Skeletal muscle satellite cell (primary cell): Measurements from ENCODE around the gene NCDN.

ENCODE experiments used
- H3K27me3 ChIP-seq: 2 replicates; pipeline ENCODE4 v1.7.0; 2013; ENCODE audit warnings: low read length; ENCODE audit not compliant: control insufficient read depth, insufficient read depth
- H3K36me3 ChIP-seq: 2 replicates; pipeline ENCODE4 v1.7.0; 2013; ENCODE audit warnings: mild to moderate bottlenecking, control low read depth, low read length; ENCODE audit not compliant: insufficient read depth
- H3K4me1 ChIP-seq: 2 replicates; pipeline ENCODE4 v1.7.0; 2013; ENCODE audit warnings: low read length; ENCODE audit not compliant: control insufficient read depth, insufficient read depth
- H3K4me2 ChIP-seq: 2 replicates; pipeline ENCODE4 v1.7.0; 2013; ENCODE audit warnings: mild to moderate bottlenecking, low read length
- H3K4me3 ChIP-seq: 2 replicates; pipeline ENCODE4 v1.7.0; 2013; ENCODE audit warnings: low read length
- H3K9ac ChIP-seq: 2 replicates; pipeline ENCODE4 v1.7.0; 2013; ENCODE audit warnings: mild to moderate bottlenecking, low read depth, low read length, moderate library complexity
- H3K9me3 ChIP-seq: replicated peaks from 2 replicates; pipeline ENCODE4 v1.7.0; 2013; ENCODE audit warnings: mild to moderate bottlenecking, control low read depth, low read length

The NCDN gene

DNA sequence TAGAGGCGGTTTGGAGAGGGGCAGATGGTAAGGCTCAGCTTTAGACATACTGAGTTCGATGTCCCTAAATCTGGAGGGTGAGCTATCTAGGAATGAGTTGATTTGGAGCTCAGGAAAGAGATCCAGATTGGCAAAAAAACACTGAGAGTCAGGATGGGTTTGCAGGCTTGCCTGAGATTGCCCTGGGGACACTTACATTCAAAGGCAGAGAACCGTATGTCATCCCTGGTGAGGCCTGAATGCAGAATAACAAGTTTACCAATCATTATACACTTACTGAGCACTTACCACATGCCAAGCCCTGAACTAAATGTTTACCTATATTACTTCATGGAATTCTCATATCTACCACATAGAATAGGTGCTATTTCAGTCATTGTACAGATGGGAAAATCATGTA is 43.0 kb downstream of the NCDN start:
- Histone ChIP-seq H3K4me2 (no peak overlapping the region), H3K9ac (no peak overlapping the region), H3K4me3 (no peak overlapping the region), H3K9me3 (no peaks in the 10 kb centered on the region), H3K4me1 (peaks cover 7% of the 10 kb centered on the region), H3K27me3 (no peaks in the 10 kb centered on the region), H3K36me3 (peaks cover 65% of the 10 kb centered on the region)

DNA sequence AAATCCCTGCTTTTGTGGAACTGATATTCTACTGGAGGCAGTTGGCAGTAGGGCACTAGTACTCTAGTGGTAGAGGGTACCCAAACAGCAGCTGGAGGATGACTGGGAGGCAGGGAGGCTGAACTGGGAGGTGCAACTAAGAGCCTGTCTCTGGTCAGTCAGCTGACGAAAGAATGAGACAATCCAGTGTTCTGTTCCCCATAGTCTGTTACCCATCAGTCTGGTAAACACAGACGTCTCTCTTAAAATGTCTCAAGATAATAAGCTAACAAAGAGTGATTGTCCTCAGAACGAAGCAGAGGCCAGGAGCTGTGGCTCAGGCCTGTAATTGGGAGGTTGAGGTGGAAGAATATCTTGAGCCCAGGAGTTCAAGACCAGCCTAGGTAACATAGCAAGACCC is 45.9 kb downstream of the NCDN start:
- Histone ChIP-seq H3K36me3 (peaks cover 59% of the 10 kb centered on the region), H3K4me3 (no peak overlapping the region), H3K27me3 (no peaks in the 10 kb centered on the region), H3K9ac (no peak overlapping the region), H3K4me1 (peaks cover 17% of the 10 kb centered on the region), H3K4me2 (no peak overlapping the region), H3K9me3 (no peaks in the 10 kb centered on the region)

DNA sequence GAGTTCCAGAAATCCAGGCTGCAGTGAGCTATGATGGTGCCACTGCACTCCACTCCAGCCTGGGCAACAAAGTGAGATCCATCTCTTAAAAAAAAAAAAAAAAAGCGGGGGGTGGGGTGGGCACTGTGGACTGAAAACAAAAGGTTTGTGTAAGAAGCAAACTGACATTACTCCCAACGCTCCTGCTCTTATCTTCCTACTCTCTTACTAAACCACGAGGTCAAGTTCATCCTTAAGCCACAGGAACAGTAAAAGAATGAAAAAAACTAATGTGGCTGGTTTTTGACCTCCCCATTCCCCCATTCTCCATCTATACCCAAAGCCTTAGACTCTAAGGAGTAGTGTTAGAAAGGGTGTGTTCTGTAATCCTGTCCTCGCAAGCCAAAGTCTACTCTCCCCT is 46.3 kb downstream of the NCDN start:
- Histone ChIP-seq H3K4me3 (no peak overlapping the region), H3K9ac (no peak overlapping the region), H3K36me3 (peaks cover 60% of the 10 kb centered on the region), H3K27me3 (no peaks in the 10 kb centered on the region), H3K4me1 (peaks cover 17% of the 10 kb centered on the region), H3K4me2 (no peak overlapping the region), H3K9me3 (no peaks in the 10 kb centered on the region)

DNA sequence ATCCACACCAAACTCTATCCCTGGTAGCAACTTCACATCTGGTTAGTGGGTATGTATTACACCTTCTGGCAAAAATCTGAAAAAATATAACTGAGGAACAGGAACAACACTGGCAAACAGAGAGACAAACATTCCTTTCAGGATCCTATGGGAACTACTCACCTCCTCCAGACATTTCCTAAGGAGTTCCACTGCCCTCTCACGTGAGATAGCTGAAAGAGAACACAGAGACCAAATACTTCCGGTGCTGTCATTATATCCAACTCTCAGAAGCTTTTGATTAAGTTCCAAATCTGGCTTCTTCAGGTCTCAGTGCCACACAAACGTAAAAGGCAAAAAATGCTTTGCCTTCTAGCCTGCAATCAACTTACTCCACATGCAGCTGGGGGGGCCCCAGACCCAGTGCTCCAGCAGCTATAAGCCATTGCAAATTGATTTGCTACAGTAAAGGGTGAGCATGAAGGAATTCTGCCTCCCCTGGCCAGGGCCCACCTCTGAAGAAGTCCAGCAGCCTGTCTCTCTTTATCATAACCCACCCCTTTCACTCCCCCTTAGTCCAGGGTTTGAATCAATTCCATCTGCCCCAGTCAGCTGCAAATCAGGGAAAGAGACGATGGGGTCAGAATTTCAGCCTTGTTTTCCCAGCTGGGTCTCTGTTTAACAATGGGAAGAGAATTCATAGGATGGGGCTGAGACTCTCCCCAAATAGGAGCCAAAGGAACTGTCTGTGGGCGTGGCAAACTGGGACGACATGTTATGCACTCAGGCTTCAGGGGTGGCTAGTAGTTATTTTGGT is 47.7 kb downstream of the NCDN start:
- no peak overlapping the region for H3K4me3 ChIP-seq
- H3K4me1 ChIP-seq: peaks cover 17% of the 10 kb centered on the region

DNA sequence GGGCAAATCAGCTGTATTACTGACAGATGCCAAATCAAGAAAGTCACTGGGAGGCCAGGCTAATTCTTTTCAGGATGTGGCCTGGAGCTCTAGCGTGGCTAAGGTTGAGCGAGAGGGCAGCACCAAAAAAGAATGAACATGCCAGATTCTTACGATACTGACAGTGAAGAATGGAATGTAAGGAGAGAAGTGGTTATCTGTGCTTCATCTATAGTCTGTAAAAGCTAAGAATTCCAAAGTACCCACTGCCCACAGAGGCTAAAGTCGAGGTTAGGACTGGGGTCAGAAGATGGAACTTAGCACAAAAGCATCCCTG is 48.2 kb downstream of the NCDN start:
- Histone ChIP-seq H3K9me3 (no peaks in the 10 kb centered on the region), H3K9ac (no peak overlapping the region), H3K4me1 (peaks cover 17% of the 10 kb centered on the region), H3K36me3 (peaks cover 59% of the 10 kb centered on the region), H3K4me2 (peak overlapping the region; percentile 8), H3K27me3 (no peaks in the 10 kb centered on the region), H3K4me3 (no peak overlapping the region)

More for the DNA sequence above, 47.7 kb downstream of the NCDN start:
- Histone ChIP-seq H3K27me3 (no peaks in the 10 kb centered on the region), H3K36me3 (peaks cover 64% of the 10 kb centered on the region), H3K9me3 (no peaks in the 10 kb centered on the region), H3K9ac (no peak overlapping the region), H3K4me2 (peak overlapping the region; percentile 8)

DNA sequence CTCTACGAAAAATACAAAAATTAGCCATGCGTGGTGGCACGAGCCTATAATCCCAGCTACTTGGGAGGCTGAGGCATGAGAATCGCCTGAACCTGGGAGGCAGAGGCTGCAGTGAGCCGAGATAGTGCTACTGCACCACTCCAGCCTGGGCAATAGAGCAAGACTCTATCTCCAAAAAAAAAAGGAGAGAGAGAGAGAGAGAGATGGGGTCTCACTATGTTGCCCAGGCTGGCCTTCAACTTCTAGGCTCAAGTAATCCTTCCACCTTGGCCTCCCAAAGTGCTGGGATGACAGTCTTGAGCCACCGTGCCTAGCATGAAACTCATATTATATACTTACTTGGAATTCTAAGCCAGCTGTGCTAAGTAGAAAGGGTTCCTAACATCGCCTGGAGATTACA is 54.1 kb downstream of the NCDN start:
- H3K9me3 ChIP-seq: no peaks in the 10 kb centered on the region
- H3K4me3 ChIP-seq: no peak overlapping the region
- no peak overlapping the region for H3K9ac ChIP-seq
- H3K36me3 ChIP-seq: peaks cover 57% of the 10 kb centered on the region
- H3K4me2 ChIP-seq: no peak overlapping the region
- H3K27me3 ChIP-seq: no peaks in the 10 kb centered on the region
- H3K4me1 ChIP-seq: no peaks in the 10 kb centered on the region

DNA sequence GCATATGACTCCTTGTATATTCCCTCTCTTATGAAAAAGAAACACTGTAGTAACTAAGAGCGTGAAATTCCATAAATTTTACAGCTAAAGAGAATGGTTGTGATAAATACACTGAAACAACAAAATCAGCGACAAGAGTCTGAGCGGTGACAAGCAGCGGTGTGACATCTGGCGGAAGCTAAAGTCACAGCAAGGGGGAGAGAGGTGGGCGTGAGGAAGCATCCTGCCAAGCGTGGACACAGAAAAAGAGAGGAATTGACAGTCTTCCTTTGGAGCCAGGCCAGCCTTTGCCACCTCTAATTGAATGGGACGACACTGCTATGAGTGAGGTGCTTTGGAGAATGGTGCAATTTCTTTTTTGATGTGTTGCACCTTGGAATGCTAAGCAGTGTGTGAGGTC is 57.8 kb downstream of the NCDN start:
- H3K9me3 ChIP-seq: no peaks in the 10 kb centered on the region
- H3K4me2 ChIP-seq: no peak overlapping the region
- peaks cover 50% of the 10 kb centered on the region for H3K36me3 ChIP-seq
- no peak overlapping the region for H3K9ac ChIP-seq
- no peaks in the 10 kb centered on the region for H3K4me1 ChIP-seq
- no peak overlapping the region for H3K4me3 ChIP-seq
- H3K27me3 ChIP-seq: no peaks in the 10 kb centered on the region
